NCI-H524 treated with DMSO at 0.1 percent for 48 hours (cell line): ENCODE data around the gene GMEB2.
"Not testable (repeated sequence)": the region's sequence is repeated elsewhere in the genome, so short reads cannot be mapped to it uniquely, and the experiment has no call there.

Source experiments
- DNase-seq: peaks from one replicate; lab custom pipeline; 2025; lab: John Stamatoyannopoulos, UW

Gene GMEB2

GRCh38 chr20:63587776-63588591 is 38.9 kb downstream of the GMEB2 start:
- no peak for DNase-seq

GRCh38 chr20:63587256-63587655 is 39.6 kb downstream of the GMEB2 start:
- DNase-seq, result no peak

GRCh38 chr20:63586797-63587196 is 40.1 kb downstream of the GMEB2 start:
- DNase-seq, result no peak

- no peak for DNase-seq
These were observed 41.0 kb downstream of the GMEB2 start for GRCh38 chr20:63585616-63586565.

GRCh38 chr20:63582382-63583063 is 44.4 kb downstream of the GMEB2 start:
- DNase-seq, result no peak

GRCh38 chr20:63580796-63581461 is 46.0 kb downstream of the GMEB2 start:
- no peak for DNase-seq

GRCh38 chr20:63579017-63579694 is 47.7 kb downstream of the GMEB2 start:
- no peak for DNase-seq

- DNase-seq, result no peak
These were observed 48.5 kb downstream of the GMEB2 start for GRCh38 chr20:63578224-63579016.

GRCh38 chr20:63577317-63577894 is 49.5 kb downstream of the GMEB2 start:
- no peak for DNase-seq

GRCh38 chr20:63576311-63576710 is 50.6 kb downstream of the GMEB2 start:
- DNase-seq, result no peak

GRCh38 chr20:63574829-63575743 is 51.8 kb downstream of the GMEB2 start:
- DNase-seq, result no peak

GRCh38 chr20:63574156-63574828 is 52.6 kb downstream of the GMEB2 start, which contains the start of gene HELZ2:
Gene HELZ2 (minus strand): TSS chr20:63574239. CDS start chr20:63572385, 1,854 bp downstream.
- no peak for DNase-seq

GRCh38 chr20:63573647-63574131 is 53.2 kb downstream of the GMEB2 start:
- DNase-seq, result no peak

- DNase-seq, result no peak
These were observed 53.9 kb downstream of the GMEB2 start for GRCh38 chr20:63572788-63573646.

GRCh38 chr20:63572071-63572787 is 54.7 kb downstream of the GMEB2 start:
- no peak for DNase-seq

GRCh38 chr20:63571087-63571478 is 55.8 kb downstream of the GMEB2 start:
- DNase-seq, result not testable (repeated sequence)
